ENCODE measurements around the gene CCDC97.
"Not testable (repeated sequence)": the region's sequence is repeated elsewhere in the genome, so short reads cannot be mapped to it uniquely, and the experiment has no call there.

The CCDC97 gene

DNA sequence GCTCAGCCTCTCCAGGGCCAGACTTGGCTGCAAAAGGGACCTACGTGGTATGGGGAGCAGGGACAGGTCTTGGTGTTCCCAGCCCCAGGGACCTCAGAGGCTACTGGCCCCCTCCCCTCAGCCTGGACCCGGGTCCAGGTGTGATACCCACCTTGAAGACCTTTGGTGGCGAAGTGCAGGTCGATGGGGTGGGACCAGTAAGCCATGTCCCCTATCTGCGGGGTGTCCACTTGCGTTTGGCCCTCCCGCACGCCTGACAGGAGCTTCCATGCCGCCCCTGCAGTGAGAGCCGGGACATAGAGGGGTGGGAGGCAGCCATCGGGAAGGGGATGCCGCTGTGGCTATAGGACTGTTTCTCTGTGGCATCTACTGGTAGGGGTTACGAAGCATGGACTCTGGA, 47.8 kb downstream of the CCDC97 start:
- no peak for DNase-seq

DNA sequence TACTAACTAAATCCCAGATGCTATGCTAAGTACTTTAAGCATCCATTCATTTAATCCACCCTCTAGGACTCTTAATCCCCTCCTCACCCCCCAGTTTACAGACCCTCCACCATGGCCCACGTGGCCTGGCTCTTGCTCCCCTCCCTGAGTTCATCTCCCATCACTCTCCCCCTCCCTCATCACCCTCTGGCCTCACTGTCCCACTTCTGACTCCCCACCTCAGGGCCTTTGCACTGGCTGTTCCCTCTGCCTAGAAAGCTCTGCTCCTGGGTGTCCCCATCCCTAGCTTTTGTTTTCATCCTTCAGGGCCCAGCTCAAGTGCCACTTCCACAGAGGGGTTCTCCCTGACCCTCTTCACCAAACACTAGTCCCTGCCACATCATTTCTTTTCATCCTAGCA, 49.8 kb downstream of the CCDC97 start:
- no peak for DNase-seq

DNA sequence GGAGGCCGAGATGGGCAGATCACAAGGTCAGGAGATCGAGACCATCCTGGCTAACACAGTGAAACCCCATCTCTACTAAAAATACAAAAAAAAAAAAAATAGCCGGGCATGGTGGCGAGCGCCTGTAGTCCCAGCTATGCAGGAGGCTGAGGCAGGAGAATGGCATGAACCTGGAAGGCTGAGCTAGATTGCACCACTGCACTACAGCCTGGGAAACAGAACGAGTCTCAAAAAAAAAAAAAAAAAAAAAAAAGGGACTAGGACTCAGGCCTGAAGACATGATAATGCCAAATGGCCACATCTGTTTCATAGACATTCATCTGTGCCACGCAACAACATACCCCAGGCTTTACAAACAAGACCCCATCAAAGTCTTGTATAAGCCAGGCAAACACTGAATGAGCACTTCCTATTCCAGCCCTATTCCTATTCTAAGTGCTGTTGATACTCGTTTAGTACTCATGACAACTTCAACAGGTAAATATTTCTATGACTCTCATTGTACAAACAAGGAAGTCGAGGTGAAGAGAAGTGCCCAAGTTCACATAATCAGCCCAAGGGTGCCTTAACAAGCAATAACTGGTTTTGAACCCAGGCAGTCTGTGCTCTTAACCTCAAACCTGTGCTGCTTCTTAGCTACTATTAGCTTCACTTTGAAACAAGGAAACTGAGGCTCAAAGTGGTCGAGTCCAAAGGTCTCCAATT, 52.3 kb downstream of the CCDC97 start:
- DNase-seq: no peak

DNA sequence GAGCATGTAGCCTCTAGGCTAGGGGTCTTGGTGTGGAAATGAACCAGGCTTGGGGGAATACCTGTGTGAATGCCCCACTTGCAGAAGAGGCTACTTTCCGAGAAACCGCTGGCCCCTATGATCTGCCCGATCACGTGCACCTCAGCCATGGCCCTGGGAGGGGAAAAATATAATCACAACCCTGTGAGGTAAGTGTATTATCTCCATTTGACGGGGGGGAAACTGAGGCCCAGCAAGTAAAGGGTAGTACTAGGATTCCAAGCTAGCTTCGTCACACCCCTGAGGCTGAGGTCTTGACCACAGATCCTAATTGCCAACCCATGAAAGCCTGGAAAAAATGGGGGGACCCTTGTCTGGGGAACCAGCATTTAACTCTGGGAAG, 53.4 kb downstream of the CCDC97 start:
- no peak for DNase-seq

DNA sequence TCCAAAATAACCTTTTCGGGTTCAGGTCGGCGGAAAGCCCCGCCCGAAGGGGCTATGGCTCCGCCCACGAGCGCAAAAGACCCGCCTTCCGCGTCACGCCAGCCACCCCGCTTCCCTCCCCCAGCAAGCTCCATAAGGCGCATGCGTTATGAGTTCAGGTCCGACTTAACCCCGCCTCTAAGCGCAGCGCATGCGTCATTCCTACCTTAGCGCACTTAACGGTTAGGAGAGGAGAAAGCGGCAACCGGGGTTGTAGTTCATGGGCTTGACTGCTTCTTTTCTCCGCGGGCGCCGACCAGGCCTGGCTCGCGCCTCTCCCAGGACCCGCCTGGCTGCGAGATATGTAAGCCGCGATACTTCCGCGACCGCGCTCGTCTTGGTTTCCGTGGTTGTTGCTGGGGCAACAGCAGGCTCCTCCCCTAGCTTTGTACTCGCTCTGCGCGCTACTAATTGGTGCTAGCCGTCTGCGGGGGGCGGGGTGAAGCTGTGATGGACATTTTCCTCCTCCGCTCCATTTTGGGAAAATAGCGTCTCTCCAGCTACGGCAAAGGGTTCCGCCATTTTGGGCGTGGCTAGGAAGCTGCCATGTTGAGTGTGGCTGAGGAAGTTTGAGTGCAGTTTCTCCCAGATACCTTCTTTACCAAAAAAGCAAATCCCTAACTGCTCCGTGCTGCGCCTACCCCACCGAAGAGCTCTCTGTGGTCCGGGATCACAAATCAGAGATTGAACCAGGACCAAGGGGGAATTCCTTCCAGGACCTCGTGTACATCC, 54.0 kb downstream of the CCDC97 start, which contains the start of gene B9D2:
B9D2 (minus strand) TSS at position 397 of the 771 bp plus-strand sequence. CDS start 630 bp downstream, outside the sequence.
- peak; percentile 79 to 100 (median 97) for DNase-seq

DNA sequence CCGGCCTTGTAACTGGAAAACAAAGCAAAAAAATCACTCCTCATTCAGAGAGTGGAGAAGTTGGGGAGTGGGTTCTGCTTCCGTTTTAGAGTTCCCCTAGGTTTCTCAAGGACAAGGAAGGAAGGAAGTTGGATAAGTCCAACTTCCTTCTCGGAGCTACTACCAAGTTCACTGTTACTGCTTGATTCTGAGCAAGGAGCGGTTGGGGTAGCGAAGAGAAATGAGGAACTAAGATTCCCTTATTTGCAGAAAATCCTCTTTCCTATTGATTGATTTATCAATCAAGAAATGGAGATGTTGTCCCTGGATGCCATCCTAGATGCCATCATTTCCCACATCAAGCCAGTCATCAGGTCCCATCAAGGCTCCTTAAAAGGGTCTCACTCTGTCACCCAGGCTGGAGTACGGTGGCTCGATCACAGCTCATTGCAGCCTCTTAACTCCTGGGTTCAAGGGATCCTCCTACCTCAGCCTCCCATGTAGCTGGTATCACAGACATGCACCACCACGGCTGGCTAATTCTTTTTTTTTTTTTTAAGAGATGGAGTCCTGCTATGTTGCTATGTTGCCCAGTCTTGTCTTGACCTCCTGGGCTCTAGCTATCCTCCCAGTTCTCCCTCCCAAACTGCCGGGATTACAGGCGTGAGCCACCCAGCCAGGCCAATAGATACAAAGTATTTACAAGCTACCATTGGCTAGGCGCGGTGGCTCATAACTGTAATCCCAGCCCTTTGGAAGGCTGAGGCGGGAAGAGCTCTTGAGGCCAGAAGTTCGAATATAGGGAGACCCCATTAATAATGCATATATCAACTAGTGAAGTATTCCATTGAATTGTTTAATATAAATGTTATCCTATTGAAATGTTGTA, 54.8 kb downstream of the CCDC97 start:
- peak in 1 of 56 donors; percentile 54 for DNase-seq

DNA sequence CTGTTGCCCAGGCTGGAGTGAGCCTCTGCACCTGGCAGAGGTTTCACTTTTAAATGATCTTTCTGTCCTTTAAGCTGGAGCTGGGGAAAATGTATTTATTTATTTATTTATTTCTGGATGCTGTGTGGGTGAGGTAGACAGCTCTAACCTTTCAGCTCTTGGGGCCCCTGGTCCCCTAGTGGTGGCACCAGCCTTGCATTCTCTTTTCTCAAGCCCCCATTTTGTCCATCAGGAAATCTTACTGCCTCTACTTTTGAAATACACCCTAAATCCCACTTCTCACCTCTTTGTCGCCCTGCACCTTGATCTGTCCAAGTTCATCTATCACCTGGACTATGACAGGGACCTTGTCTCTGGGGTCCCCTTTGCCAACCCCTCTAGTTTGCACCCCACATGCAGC, 56.1 kb downstream of the CCDC97 start:
- DNase-seq: no peak

DNA sequence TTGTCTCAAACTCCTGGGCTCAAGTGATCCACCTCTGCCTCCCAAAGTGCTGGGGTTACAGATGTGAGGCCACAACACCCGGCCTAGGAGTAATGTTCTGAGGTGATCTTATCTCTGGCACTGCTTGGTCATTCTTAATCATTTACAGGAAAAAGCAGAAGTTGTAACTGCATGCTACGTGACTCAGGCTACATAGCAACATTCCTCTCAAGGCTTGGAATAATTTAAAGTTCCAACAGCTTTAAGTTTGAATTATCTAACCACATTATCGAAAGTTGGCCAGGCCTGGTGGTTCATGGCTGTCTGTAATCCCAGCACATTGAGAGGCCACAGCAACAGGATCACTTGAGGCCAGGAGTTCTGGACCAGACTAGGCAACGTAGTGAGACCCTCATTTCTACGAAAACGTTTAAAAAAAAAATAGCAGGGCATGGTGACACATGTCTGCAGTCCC, 57.9 kb downstream of the CCDC97 start:
- no peak for DNase-seq

DNA sequence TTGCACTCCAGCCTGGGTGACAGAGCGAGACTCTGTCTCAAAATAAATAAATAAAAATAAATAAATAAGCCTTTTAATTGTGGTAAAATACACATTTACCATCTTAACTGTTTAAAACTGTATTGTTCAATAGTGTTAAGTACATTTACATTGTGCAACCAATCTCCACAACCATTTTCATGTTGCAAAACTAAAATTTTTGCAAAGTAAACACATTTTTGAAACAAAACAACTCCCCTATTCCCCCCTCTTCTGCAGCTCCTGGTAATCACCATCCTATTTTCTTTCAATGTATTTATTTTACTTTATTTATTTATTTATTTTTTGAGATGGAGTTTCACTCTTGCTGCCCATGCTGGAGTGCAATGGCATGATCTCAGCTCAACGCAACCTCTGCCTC, 59.8 kb downstream of the CCDC97 start:
- no peak for DNase-seq

DNA sequence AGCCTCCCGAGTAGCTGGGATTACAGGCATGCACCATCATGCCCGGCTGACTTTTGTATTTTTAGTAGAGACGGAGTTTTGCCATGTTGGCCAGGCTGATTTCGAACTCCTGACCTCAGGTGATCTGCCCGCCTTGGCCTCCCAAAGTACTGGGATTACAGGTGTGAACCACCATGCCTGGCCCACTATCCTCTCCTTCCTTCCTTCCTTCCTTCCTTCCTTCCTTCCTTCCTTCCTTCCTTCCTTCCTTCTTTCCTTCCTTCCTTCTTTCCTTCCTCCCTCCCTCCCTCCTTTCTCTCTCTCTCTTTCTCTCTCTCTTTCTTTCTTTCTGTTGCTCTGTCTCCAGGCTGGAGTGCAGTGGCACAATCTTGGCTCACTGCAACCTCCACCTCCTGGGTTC, 61.1 kb downstream of the CCDC97 start:
- not testable (repeated sequence) for DNase-seq

DNA sequence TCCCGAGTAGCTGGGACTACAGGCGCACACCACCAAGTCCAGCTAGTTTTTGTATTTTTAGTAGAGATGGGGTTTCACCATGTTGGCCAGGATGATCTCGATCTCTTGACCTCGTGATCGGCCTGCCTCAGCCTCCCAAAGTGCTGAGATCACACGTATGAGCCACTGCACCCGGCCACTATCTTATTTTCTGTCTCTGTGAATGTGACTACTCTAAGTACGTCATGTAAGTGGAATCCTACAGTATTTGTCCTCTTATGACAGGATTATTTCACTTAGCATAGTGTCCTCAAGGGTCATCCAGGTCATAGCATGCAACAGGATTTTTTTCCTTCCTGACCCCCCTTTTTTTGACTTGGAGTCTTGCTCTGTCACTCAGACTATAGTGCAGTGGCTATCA, 61.6 kb downstream of the CCDC97 start:
- DNase-seq: no peak

DNA sequence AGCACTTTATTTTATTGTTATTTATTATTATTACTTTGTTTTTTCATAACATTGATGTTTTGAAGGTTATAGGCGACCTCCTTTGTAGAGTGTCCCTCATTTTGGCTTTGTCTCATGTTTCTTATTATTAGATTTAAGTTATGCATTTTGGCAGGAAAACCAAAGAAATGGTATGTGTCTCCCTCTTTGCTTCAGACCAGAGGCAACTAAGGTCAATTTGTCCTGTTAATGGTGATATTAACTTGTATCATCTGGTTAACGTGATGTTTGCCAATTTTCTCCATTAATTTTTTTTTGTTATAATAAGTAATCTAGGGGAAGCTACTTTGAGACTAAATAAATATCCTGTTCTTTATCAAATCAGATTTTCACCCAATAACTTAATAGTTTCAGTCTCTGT, 62.5 kb downstream of the CCDC97 start:
- no peak for DNase-seq

DNA sequence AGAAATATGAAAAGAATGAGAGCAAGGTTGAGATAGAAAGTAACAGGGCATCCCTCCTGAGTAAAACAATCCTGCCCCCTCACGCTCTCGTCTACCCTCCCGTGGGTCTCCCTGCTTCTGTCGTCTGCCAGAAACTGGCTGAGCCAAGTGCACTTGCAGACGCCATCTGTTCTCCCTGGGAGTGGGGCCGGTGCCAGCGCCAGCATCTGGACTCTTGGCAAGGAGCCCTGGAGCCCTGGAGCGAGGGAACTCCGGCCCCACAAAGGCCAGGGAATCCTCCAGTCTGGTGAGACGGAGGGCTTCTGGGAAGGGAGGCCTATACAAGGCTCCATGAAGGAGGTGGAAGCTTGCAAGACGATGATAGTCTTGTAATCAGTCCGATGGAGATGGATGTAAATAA, 64.0 kb downstream of the CCDC97 start:
- DNase-seq: peak in 55 of 56 donors; percentile 13 to 86 (median 66)

All from amygdala (tissue), 56 donors.